ENCODE results near the gene PEX26. TPM values are rescaled to one million over a fixed set of nuclear protein-coding genes. Genes with fewer than 3 reads are reported as not detected.
"Not testable (repeated sequence)": the region's sequence is repeated elsewhere in the genome, so short reads cannot be mapped to it uniquely, and the experiment has no call there.

Gene PEX26
- polyA plus RNA-seq, 3 donors = 23.9 to 31.7 (median 30.6) TPM

GRCh38 chr22:18070556-18071306, 7.1 kb upstream of the PEX26 start:
- no peak for DNase-seq (ENCODE audit: low read depth in 3 of 3, low spot score in 2 of 3)

- not testable (repeated sequence) for DNase-seq (ENCODE audit: low read depth in 3 of 3, low spot score in 2 of 3)
Measured at GRCh38 chr22:18071307-18071967, 6.4 kb upstream of the PEX26 start.

DNA sequence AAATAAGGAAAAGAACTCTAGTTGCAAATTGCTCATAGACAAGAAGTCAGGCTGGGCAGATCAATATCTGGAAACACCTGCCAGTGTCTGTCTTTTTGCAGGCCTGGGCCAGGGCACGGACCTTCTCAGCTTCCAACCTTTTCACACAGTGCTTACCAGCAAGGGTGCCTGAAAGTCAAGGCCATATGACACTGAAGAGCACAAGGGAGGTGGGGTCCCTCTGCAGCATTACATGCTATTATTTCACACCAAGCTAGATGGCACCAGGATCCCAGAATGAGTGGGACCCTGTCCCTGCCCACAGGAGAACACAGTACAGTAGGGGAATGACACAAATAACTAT, 5.9 kb upstream of the PEX26 start:
- DNase-seq (ENCODE audit: low read depth in 3 of 3, low spot score in 2 of 3) = no peak

- no peak for DNase-seq (ENCODE audit: low read depth in 3 of 3, low spot score in 2 of 3)
Measured at GRCh38 chr22:18073467-18073866, 4.3 kb upstream of the PEX26 start.

DNA sequence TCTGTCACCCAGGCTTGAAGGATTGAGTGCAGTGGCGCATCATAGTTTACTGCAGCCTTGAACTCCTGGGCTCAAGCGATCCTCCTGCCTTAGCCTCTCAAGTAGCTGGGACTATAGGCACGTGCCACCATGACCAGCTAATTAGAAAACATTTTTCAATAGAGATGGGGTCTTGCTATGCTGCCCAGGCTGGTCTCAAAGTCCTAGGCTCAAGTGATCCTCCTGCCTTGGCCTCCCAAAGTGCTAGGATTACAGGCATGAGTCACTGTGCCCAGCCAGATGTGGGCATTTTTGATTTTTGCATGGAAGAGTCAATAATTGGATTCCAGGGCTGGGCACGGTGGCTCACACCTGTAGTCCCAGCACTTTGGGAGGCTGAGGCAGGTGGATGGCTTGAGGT, 3.9 kb upstream of the PEX26 start:
- not testable (repeated sequence) for DNase-seq (ENCODE audit: low read depth in 3 of 3, low spot score in 2 of 3)

DNA sequence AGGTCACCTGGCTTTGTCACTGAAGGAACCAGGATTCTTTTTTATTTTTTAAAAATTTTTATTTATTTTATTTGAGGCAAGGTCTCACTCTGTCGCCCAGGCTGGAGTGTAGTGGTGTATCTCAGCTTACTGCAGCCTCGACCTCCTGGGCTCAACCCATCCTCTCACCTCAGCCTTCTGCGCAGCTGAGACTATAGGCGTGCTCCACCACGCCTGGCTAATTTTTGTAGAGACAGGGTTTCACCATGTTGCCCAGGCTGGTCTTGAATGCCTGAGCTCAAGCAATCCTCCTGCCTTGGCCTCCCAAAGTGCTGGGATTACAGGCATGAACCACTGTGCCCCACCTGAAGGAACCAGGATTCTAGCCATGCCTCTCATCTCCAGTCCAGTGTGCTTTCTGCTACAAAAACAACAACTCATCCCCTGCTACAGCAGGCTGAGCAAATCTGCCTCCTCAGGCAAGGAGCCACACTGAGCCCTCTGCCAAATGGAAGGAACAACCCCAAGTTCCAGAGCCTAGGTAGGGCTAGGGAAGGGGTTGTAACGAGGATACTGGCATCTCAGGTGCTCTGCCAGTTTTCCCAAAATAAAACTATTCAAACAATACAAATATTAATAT, 2.6 kb upstream of the PEX26 start:
- DNase-seq (ENCODE audit: low read depth in 3 of 3, low spot score in 2 of 3) = no peak

- peak; percentile 80 to 84 (median 81) for DNase-seq (ENCODE audit: low read depth in 3 of 3, low spot score in 2 of 3)
Measured at GRCh38 chr22:18075720-18076497, 1.9 kb upstream of the PEX26 start.

DNA sequence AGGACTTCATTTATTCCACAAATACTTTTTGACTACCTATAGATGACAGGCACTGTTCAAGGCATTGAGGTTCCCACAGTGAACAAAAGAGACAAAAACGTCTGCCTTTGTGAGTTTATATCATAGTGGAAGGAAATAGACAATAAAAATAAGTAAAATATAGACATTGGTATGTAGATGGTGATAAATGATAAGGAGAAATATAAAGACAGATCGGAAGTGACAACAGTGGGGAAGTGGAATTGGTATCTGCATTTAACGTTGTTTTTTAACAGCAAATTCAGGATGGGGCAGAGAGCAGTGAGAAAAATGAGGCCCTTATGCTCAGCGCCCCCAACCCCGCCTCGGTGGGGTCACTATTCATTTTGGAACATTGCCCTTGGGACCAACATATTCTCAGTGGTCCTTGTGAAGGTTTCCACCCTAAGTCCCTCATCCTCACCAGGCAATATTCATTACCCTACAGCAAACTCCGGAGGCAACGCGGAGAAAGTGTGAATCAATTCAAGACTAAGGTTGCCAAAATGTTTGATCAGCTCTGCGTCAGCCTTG, 627 bp upstream of the PEX26 start:
- no peak for DNase-seq (ENCODE audit: low read depth in 3 of 3, low spot score in 2 of 3)

DNA sequence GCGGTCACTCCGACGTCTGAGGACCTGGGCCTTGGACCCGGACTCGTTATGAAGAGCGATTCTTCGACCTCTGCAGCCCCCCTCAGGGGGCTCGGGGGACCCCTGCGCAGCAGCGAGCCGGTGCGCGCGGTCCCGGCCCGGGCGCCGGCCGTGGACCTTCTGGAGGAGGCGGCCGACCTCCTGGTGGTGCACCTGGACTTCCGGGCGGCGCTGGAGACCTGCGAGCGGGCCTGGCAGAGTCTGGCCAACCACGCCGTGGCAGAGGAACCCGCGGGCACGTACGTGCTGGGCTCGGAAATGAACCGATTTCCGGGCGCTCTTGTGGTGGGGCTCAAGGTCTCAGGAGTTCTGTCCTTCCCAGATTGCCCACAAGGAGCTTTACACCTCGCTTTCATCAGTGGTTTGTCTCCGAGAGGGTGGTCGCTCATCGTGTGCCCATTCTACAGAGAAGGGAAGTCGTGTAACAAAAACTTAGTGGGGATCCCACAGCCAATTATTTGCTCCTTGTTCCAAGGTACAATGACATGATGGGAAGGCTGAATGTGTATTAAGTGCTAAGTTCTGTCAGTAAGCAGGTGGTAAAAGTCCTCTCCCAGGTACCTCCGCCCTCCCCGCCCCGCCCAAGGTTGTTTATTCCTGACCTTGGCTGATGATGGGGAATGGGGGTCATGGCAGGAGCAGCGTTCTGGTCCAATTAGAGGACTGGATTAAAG, 695 bp downstream of the PEX26 start:
- no peak for DNase-seq (ENCODE audit: low read depth in 3 of 3, low spot score in 2 of 3)

DNA sequence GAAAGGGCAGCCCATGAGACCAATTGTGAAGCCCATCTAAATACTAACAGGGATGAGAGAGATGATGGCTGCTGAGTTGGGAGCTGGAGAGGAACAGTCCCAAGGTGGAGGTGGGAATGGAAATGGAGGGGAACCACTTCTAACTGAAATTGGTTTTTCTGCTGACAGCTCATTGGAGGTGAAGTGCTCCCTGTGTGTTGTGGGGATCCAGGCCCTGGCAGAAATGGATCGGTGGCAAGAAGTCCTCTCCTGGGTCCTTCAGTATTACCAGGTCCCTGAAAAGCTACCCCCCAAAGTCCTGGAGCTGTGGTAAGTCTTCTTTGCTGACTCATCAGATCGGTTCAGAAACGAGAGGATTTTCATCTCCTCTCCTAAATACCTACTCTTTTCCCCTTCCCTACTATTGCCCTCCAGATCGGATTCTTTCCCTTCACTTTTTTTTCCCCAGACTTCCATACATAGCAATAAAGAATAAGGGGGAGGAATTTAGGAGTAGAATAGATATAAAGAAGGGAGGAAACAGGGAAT, 2.0 kb downstream of the PEX26 start:
- DNase-seq (ENCODE audit: low read depth in 3 of 3, low spot score in 2 of 3) = no peak

DNA sequence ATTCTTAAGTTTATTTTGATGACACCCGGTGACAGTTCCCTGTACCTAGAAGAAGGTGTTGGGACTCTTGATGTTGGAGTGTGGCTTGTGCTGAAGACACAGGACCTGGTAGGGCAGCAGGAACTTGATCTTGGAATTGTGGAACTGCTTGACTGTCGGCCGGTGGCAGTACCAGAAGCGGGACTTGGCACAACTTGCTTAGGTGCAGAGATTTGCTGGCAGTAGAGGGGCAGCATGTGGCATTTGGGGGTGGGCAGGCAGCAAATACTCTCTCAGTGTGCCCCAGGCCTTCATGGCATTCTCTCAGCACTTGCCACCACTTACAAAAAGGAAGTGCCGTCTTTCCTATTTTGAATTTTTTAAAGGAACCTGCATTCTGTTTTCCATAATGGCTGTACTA, 3.6 kb downstream of the PEX26 start:
- DNase-seq (ENCODE audit: low read depth in 3 of 3, low spot score in 2 of 3) = no peak

DNA sequence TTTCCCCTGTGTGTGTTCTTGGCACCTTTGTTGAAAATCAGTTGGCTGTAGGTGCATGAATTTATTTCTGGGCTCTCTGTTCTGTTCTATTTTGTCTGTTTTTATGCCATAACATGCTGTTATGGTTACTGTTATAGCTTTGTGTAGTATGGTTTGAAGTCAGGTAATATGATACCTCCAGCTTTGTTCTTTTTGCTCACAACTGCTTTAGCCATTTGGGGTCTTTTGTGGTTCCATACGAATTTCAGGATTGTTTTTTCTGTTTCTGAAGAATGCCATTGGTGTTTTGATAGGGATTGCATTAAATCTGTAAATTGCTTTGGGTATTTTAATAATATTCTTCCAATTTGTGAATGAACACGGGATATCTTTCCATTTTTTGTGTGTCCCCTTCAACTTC, 4.7 kb downstream of the PEX26 start:
- no peak for DNase-seq (ENCODE audit: low read depth in 3 of 3, low spot score in 2 of 3)

DNA sequence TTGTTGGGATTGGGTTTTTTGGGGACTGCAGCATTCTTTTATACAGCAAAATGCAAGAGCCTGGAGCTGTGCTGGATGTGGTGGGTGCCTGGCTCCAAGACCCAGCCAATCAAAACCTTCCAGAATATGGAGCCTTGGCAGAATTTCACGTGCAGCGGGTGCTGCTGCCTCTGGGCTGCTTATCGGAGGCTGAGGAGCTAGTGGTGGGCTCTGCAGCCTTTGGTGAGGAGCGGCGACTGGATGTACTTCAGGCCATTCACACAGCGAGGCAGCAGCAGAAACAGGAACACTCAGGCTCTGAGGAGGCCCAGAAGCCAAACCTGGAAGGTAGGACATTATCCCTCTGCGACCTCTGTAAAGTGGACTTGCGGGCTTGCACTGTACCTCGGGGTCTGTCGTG, 5.6 kb downstream of the PEX26 start:
- DNase-seq (ENCODE audit: low read depth in 3 of 3, low spot score in 2 of 3) = no peak

GRCh38 chr22:18085188-18085587, 7.4 kb downstream of the PEX26 start:
- DNase-seq (ENCODE audit: low read depth in 3 of 3, low spot score in 2 of 3) = no peak

GRCh38 chr22:18087350-18087855, 9.6 kb downstream of the PEX26 start:
- no peak for DNase-seq (ENCODE audit: low read depth in 3 of 3, low spot score in 2 of 3)

- no peak for DNase-seq (ENCODE audit: low read depth in 3 of 3, low spot score in 2 of 3)
Measured at GRCh38 chr22:18088825-18089568, 11.2 kb downstream of the PEX26 start.

DNA sequence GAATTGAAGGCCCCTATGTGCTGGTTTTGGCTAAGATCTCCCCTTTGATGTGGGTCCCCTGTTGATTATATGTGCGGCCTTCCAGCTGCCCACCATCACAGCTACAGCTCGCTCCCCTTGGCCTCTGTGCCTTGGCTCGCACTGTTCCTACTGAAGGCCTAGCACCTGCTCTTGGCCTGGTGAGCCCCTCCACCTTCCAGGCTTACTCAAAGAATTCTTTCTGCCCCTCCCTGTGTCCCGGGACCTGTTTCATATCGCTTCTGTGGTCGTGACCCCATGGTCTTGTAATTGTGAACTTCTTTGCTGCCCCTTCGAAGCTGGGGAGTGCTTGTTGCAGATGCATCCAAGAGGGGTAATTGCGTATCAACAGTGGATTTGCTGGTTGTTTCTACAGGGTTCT, 12.5 kb downstream of the PEX26 start:
- DNase-seq (ENCODE audit: low read depth in 3 of 3, low spot score in 2 of 3) = no peak

- no peak for DNase-seq (ENCODE audit: low read depth in 3 of 3, low spot score in 2 of 3)
Measured at GRCh38 chr22:18091478-18091877, 13.7 kb downstream of the PEX26 start.

DNA sequence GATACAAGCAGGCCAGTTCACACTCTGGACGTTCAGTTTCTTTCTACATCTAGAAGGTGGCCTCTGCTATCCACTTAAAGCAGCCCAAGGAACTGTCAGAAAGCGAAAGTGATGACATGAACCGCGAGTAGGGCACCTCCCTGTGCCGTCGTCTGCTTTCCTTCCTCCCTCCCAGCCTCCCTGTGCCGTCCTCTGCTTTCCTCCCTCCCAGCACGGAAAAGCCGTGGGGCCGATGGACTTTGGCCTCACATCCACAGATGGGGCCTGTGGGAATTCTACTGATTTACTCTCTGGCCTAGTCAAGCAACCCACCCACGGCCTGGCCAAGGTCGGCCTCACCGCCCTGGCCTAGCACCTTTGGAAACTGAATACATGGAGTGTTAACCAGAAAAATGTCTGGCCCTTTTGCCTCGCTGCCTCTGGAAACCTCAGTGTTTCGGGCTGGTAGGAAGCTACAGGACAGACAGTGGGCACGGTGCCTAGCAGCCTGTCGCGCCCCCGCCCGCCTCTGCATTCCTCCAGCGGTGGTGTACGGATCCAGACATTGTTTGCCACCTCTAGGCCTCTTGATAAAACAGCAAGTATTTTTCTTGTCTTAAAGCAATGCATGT, 14.2 kb downstream of the PEX26 start:
- no peak for DNase-seq (ENCODE audit: low read depth in 3 of 3, low spot score in 2 of 3)

Data from right renal cortex interstitium (tissue), 3 donors.